Ramos (cell line): ENCODE measurements around the gene CFI.

Experiments used
- in situ Hi-C: fragments of 300-500 bp; cut with MboI; formaldehyde crosslinking; loops from one replicate; pipeline ENCODE4 v1.14.3; 2022; ENCODE audit warnings: low sequenced_read_pairs; ENCODE audit not compliant: unreplicated experiment

CFI gene

GRCh38 chr4:109699553-109700225, 102.1 kb downstream of the CFI start:
- in situ Hi-C loops, result no loop called here

- in situ Hi-C loops, result no loop called here
These were observed 103.1 kb downstream of the CFI start for GRCh38 chr4:109698656-109699055.

- in situ Hi-C loops, result no loop called here
These were observed 110.3 kb downstream of the CFI start for GRCh38 chr4:109691411-109691920.
